Measurements from ENCODE around the gene UPF1.

GRCh38 chr19:18906605-18907519, 75.1 kb downstream of the UPF1 start:
- TF ChIP-seq CTCF (IDR thresholded peaks at IDR 0.05) (no peak), POLR2A (IDR thresholded peaks at IDR 0.05) (no peak)

Data from heart left ventricle (tissue), 13 donors.